Calu3 (cell line): ENCODE data around the gene CHN2. TPM values are rescaled to one million over a fixed set of nuclear protein-coding genes. Genes with fewer than 3 reads are reported as not detected.

Source experiments
- BruUV-seq: library from RNA; stranded (reverse); fragments of 400-500 nt; replicated peaks from 2 replicates; lab custom pipeline; 2021; lab: Mats Ljungman, UMichigan
- CTCF ChIA-PET: fragments of 300-600 bp; sonication (Branson Sonifier 250); formaldehyde crosslinking; loops from one replicate; lab custom pipeline; 2022; ENCODE audit warnings: antibody characterized with exemption; lab: Charles Lee
- DNase-seq: peaks from one replicate; pipeline ENCODE4 v3.0.0; 2022
- H3K27ac Mint-ChIP-seq: one replicate; pipeline ENCODE4 v1.8.0; 2022; ENCODE audit warnings: mixed read lengths; ENCODE audit not compliant: unreplicated experiment
- H3K27me3 Mint-ChIP-seq: one replicate; pipeline ENCODE4 v1.8.0; 2022; ENCODE audit warnings: mixed read lengths; ENCODE audit not compliant: unreplicated experiment
- H3K36me3 Mint-ChIP-seq: one replicate; pipeline ENCODE4 v1.8.0; 2022; ENCODE audit warnings: mild to moderate bottlenecking, moderate library complexity, mixed read lengths; ENCODE audit not compliant: insufficient read depth, unreplicated experiment
- H3K4me1 Mint-ChIP-seq: one replicate; pipeline ENCODE4 v1.8.0; 2022; ENCODE audit warnings: mild to moderate bottlenecking, low read depth, mixed read lengths; ENCODE audit not compliant: unreplicated experiment
- H3K4me3 Mint-ChIP-seq: one replicate; pipeline ENCODE4 v1.8.0; 2022; ENCODE audit warnings: mild to moderate bottlenecking, low read depth, moderate library complexity, mixed read lengths; ENCODE audit not compliant: unreplicated experiment
- H3K9me3 Mint-ChIP-seq: one replicate; pipeline ENCODE4 v1.8.0; 2022; ENCODE audit warnings: low read depth, mixed read lengths; ENCODE audit not compliant: unreplicated experiment
- intact Hi-C: fragments of 100-400 bp; cut with micrococcal nuclease; formaldehyde crosslinking; loops from one replicate; pipeline ENCODE4 v1.10.0; 2022; ENCODE audit not compliant: unreplicated experiment
- total RNA-seq: library from RNA; stranded (reverse); gene quantifications from 2 replicates; pipeline ENCODE4 v1.2.3, GENCODE V29; 2022
- TF ChIP-seq, protein P1 (sequence below): fragments of 200-600 bp; IDR thresholded peaks from one replicate; pipeline ENCODE4 v1.8.0; 2022; ENCODE audit warnings: antibody characterized with exemption; ENCODE audit not compliant: unreplicated experiment

CHN2 gene
- total RNA-seq, 1 experiment from 2014 or later, result 12.4 TPM

GRCh38 chr7:29418056-29418455 lies 223.5 kb downstream of the CHN2 start:
- Mint-ChIP-seq H3K27me3 (peaks cover under 1% of the 10 kb centered on the region), H3K36me3 (no peaks in the 10 kb centered on the region), H3K27ac (no peak overlapping the region), H3K9me3 (no peaks in the 10 kb centered on the region), H3K4me3 (no peak overlapping the region), H3K4me1 (peaks cover 9% of the 10 kb centered on the region)
- no TSS peak for BruUV-seq
- DNase-seq, result no peak
- intact Hi-C loops, result no loop called here
- CTCF ChIA-PET, result no interaction called here
- TF ChIP-seq, protein P1, sequence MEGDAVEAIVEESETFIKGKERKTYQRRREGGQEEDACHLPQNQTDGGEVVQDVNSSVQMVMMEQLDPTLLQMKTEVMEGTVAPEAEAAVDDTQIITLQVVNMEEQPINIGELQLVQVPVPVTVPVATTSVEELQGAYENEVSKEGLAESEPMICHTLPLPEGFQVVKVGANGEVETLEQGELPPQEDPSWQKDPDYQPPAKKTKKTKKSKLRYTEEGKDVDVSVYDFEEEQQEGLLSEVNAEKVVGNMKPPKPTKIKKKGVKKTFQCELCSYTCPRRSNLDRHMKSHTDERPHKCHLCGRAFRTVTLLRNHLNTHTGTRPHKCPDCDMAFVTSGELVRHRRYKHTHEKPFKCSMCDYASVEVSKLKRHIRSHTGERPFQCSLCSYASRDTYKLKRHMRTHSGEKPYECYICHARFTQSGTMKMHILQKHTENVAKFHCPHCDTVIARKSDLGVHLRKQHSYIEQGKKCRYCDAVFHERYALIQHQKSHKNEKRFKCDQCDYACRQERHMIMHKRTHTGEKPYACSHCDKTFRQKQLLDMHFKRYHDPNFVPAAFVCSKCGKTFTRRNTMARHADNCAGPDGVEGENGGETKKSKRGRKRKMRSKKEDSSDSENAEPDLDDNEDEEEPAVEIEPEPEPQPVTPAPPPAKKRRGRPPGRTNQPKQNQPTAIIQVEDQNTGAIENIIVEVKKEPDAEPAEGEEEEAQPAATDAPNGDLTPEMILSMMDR, result no peak

GRCh38 chr7:29418651-29419050 lies 224.1 kb downstream of the CHN2 start:
- TF ChIP-seq, protein P1, result no peak
- no peaks in the 10 kb centered on the region for H3K9me3 Mint-ChIP-seq
- no peak overlapping the region for H3K4me3 Mint-ChIP-seq
- no peaks in the 10 kb centered on the region for H3K36me3 Mint-ChIP-seq
- intact Hi-C loops, result no loop called here
- CTCF ChIA-PET, result interaction anchor here (0.6 kb wide), 1 partner anchor 12 kb away, joined by 4 read pairs; no protein-coding TSS in a partner anchor
- H3K4me1 Mint-ChIP-seq, result peaks cover 3% of the 10 kb centered on the region
- no TSS peak for BruUV-seq
- peaks cover 7% of the 10 kb centered on the region for H3K27me3 Mint-ChIP-seq
- H3K27ac Mint-ChIP-seq, result no peak overlapping the region
- no peak for DNase-seq

GRCh38 chr7:29420011-29420410 lies 225.4 kb downstream of the CHN2 start:
- Mint-ChIP-seq H3K9me3 (no peaks in the 10 kb centered on the region), H3K27me3 (peaks cover 12% of the 10 kb centered on the region), H3K27ac (no peak overlapping the region), H3K36me3 (no peaks in the 10 kb centered on the region), H3K4me1 (no peaks in the 10 kb centered on the region), H3K4me3 (no peak overlapping the region)
- intact Hi-C loops, result no loop called here
- no peak for DNase-seq
- CTCF ChIA-PET, result interaction anchor here (0.6 kb wide), 1 partner anchor 306 kb away, joined by 3 read pairs; no protein-coding TSS in a partner anchor
- BruUV-seq, result no TSS peak
- TF ChIP-seq, protein P1, result no peak

DNA sequence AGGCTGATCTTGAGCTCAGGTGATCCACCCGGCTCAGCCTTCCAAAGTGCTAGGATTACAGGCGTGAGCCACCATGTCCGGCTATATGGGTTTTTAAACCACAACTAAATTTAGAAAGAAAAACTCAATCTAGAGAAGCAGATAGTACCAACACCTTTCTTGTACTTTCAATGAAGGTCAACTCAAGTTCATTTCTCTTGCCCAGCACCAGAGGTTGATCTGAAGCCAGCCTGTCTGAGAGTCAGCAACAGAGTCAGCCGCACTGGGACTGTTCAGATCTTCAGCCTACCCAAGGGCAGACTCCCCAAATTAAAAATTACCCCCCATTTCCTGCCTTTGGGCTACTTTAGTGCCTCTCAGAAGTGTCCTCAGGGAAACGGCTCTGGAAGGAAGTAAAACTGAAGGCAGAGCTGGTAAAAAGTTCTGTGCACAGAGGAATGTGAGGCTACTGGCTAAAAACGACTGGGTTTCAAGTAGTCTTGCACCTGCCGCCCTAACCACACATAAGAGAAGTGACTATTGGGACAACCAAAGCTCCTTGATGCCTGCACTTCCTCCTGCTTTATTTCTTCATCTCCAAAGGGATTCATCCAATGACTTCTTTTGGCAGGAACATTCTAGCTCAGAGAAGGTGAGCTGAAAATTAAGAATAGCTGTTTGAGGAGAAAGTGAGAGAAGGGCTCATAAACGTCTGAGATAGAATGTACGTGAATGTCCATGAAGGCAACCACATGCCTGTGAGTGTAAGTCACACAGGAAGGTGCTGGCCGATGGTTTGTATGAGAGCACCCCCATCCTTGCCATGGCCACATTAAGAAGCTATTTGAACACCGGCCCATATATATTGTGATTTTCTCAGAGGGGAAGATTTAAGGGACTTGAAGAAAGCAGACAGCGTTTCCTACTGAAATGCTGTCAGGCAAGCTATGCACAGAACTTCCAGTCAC lies 226.7 kb downstream of the CHN2 start:
- no peak overlapping the region for H3K27ac Mint-ChIP-seq
- no TSS peak for BruUV-seq
- CTCF ChIA-PET, result interaction anchor here (0.6 kb wide), 1 partner anchor 236 kb away, joined by 3 read pairs; no protein-coding TSS in a partner anchor
- H3K27me3 Mint-ChIP-seq, result peaks cover 12% of the 10 kb centered on the region
- DNase-seq, result no peak
- intact Hi-C loops, result no loop called here
- no peaks in the 10 kb centered on the region for H3K4me1 Mint-ChIP-seq
- no peak overlapping the region for H3K4me3 Mint-ChIP-seq
- H3K9me3 Mint-ChIP-seq, result no peaks in the 10 kb centered on the region
- no peaks in the 10 kb centered on the region for H3K36me3 Mint-ChIP-seq
- TF ChIP-seq, protein P1, result no peak
